IPS DF 4.7 (cell line): ENCODE measurements around the gene SLC7A7.
"Not testable (repeated sequence)": the region's sequence is repeated elsewhere in the genome, so short reads cannot be mapped to it uniquely, and the experiment has no call there.

Experiments used
- DNase-seq: peaks from one replicate; pipeline ENCODE4 v3.0.0-alpha.2; 2013; ENCODE audit warnings: low spot score; ENCODE audit errors: extremely low read depth

SLC7A7 gene

GRCh38 chr14:22844221-22845102, 29.2 kb upstream of the SLC7A7 start:
- no peak for DNase-seq

GRCh38 chr14:22843123-22843925, 28.1 kb upstream of the SLC7A7 start:
- no peak for DNase-seq

DNA sequence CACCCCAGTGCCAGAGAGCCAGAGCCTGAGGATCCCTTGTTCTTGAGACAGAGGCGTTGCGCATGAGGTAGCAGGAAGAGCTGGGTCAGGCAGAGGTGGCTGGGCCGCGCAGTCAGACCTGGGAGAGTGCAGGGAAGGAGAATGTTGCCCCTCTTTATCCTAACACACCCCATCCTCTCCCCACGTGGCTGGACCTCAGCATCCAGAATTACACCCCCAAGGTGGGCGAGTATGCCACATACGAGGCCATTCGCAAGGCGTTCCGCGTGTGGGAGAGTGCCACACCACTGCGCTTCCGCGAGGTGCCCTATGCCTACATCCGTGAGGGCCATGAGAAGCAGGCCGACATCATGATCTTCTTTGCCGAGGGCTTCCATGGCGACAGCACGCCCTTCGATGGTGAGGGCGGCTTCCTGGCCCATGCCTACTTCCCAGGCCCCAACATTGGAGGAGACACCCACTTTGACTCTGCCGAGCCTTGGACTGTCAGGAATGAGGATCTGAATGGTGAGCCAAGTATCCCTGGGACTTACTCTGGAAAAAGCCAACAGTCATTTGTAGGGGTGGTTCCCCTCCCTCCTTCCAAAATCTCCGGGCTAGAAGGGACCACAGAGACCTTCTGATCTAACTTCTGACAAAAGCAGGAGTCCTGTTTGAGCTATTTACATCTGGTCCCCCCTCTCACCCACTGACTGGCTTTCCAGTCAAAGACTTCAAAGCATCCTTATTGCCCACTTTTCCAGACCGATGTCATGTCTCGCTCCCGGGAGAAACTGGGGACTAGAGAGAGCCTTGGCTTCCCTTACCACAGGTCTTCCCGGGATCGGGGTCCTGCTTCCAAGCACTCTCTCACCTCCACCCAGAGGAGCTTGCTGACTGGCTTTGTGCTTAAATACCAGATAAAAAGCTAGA, 27.2 kb upstream of the SLC7A7 start:
- DNase-seq, result no peak

DNA sequence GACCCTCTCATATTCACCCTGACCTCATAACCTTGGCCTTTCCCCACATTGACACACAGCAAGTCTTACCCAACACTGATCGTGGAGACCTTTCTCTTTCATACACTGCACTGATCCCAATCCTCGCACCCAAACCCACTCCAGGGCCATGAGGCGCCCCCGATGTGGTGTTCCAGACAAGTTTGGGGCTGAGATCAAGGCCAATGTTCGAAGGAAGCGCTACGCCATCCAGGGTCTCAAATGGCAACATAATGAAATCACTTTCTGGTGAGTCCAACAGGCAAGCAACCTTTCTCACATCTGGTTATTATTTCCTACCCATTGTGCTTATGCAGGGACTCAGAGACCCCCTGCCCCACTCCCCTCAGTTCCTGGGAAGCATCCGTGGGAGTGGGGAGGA, 26.5 kb upstream of the SLC7A7 start:
- DNase-seq, result no peak

GRCh38 chr14:22841311-22841710, 26.1 kb upstream of the SLC7A7 start:
- no peak for DNase-seq

- no peak for DNase-seq
Measured at GRCh38 chr14:22839159-22839779, 24.0 kb upstream of the SLC7A7 start.

- DNase-seq, result no peak
Measured at GRCh38 chr14:22838631-22839041, 23.4 kb upstream of the SLC7A7 start.

- no peak for DNase-seq
Measured at GRCh38 chr14:22837750-22838538, 22.7 kb upstream of the SLC7A7 start.

GRCh38 chr14:22837114-22837749, 22.0 kb upstream of the SLC7A7 start:
- DNase-seq, result no peak

- DNase-seq, result no peak
Measured at GRCh38 chr14:22836301-22837113, 21.3 kb upstream of the SLC7A7 start, which contains the start of gene MMP14. TSS of gene MMP14 (plus strand) at chr14:22836585. CDS start at chr14:22836818, 233 bp downstream.

DNA sequence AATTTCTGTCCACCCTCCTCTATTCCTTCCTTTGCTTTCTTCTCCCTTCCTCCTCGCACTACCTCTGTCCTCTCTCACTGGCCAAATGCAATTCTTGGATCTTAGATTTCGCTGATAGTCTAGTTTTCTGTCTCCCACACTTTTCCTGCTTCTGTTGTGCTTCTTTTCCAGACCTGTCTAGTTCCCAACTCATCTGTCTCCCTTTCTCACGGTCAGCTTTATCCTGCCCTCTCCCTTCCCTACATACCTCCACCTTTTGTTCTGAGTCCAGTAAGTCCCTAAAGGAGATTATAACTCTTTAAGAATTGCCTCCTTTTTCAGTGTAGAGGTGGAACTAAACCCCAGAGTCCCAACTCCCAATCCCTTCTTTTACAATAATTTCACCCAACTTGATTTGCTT, 20.3 kb upstream of the SLC7A7 start:
- no peak for DNase-seq

GRCh38 chr14:22830443-22831010, 15.3 kb upstream of the SLC7A7 start:
- DNase-seq, result no peak

DNA sequence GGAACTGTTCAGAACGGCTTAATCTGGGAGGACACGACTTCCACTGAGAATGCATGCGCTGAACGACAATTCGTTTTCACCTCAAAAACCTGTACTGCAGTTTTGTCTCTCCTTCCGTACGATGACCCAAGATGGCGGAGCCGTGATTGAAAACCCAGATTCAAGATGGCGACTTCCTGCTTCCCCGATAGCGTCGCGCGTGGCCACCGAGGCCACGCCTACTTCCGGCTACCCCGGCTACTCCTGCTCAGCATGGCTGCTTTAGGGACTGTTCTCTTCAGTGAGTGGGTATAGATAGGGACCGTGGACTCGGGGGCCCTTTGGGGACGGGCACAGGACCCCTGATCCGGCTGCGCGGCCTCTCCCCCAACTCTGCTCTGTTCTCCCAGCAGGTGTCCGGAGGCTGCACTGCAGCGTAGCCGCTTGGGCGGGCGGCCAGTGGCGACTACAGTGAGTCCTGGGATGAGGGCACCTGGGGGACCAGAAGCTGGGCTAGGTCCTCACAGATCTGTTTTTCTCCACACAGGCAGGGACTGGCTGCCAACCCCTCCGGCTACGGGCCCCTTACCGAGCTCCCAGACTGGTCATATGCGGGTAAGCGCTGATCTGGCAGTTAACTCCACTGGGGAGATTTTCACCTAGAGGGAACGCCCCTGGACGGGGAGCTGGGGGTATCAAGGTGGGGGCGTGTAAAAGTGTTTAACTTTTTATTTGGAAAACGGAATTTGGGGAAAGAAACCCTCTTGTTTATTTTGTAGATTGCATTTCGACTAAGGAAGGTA, 14.6 kb upstream of the SLC7A7 start, which contains the start of gene MRPL52:
Gene MRPL52 (plus strand): TSS at position 227 of the 782 bp plus-strand sequence. CDS start 26 bp downstream, at position 253.
- DNase-seq, result no peak

DNA sequence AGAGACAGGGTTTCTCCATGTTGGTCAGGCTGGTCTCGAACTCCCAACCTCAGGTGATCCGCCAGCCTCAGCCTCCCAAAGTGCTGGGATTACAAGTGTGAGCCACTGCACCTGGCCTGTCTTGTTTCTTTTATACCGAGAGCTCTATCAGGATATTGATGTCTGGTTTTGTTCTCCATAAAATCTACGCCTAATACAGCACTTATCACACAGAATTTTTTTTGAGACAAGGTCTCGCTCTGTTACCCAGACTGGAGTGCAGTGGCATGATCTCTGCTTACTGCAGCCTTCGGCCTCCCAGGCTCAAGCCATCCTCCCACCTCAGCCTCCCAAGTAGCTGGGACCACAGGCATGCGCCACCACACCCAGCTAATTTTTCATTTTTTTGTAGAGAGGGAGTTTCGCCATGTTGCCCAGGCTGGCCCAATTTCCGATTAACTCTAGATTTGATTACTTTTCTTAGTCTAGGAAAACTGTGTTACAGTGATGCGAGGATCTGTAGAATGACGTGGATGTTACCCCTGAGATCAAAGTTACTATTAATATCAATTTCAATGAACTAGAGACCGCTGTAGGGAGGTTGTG, 13.9 kb upstream of the SLC7A7 start:
- not testable (repeated sequence) for DNase-seq

DNA sequence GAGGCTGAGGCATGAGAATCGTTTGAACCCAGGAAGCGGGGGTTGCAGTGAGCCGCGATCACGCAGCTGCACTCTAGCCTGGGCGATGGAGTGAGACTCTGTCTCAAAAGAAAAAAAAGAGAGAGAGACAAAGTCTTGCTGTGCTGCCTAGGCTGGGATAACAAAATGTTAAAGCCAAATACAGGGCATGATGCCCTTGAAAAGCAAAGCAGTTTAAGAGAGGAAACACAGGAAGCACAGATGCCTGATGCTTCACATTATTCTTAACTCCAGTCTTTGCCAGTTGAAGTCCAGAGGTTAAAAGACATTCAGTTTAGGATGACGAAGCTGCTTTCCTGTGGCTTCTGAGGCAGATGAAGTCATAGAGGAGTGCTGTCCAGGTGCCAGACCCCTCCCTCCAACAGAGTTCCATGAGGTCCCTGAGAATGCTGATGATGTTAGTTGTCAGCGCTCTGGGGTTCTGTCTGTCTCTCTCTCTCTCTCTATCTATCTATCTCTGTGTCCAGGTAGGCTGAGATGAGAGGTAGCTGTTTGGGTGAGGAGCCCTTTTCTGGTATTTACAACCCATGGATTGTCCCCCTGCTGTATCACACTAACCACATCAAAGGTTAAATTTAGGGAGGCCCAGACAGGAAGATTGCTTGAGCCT, 9.6 kb upstream of the SLC7A7 start:
- DNase-seq, result no peak

- no peak for DNase-seq
Measured at GRCh38 chr14:22822571-22823098, 7.4 kb upstream of the SLC7A7 start.
